Natural killer cell (primary cell): ENCODE results near the gene TBC1D10B. TPM values are rescaled to one million over a fixed set of nuclear protein-coding genes. Genes with fewer than 3 reads are reported as not detected.

Experiments used
- total RNA-seq, 4 donors: library from RNA; stranded (reverse); fragments of 120-200 nt in 1 of 4; gene quantifications; one replicate each; pipeline versions ENCODE4 v1.2.3 to v1.2.4, GENCODE V29; 2013 to 2022

The TBC1D10B gene
- total RNA-seq, 3 donors from 2014 or later (not counting 1 experiment from before 2014, with no cell fraction given) = 43.0 to 55.3 (median 50.2) TPM

Other genes starting within 250 kb of the TBC1D10B start
- gene MAPK3, start 247.3 kb downstream of the TBC1D10B start, total RNA-seq = 10 to 100 TPM; 45.2 to 55.7 (median 50.9) TPM
- 100 to 1,000 TPM; 699 to 926 (median 829) TPM for gene CORO1A, start 186.9 kb downstream of the TBC1D10B start, total RNA-seq
- 10 to 100 TPM; 63.0 to 94.3 (median 70.6) TPM for gene BOLA2B, start 176.8 kb downstream of the TBC1D10B start, total RNA-seq
- 100 to 1,000 TPM in 2 of 3 donors, 10 to 100 TPM in 1; 78.1 to 132 (median 109) TPM for gene SLX1A, start 176.6 kb downstream of the TBC1D10B start, total RNA-seq
- 10 to 100 TPM; 15.9 to 27.1 (median 19.4) TPM for gene SULT1A3, start 171.2 kb downstream of the TBC1D10B start, total RNA-seq
- 10 to 100 TPM; 17.0 to 43.5 (median 39.8) TPM for gene NPIPB13, start 122.0 kb downstream of the TBC1D10B start, total RNA-seq
- 100 to 1,000 TPM in 1 of 3 donors, 10 to 100 TPM in 2; 79.5 to 104 (median 87.7) TPM for gene CD2BP2, start 15.2 kb downstream of the TBC1D10B start, total RNA-seq
- 1 to 10 TPM; 2.9 to 8.0 (median 7.2) TPM for gene MYL11, start 4.3 kb upstream of the TBC1D10B start, total RNA-seq
- gene SEPTIN1, start 12.1 kb upstream of the TBC1D10B start, total RNA-seq = 100 to 1,000 TPM; 196 to 210 (median 205) TPM
- 1 to 10 TPM; 5.5 to 7.4 (median 7.1) TPM for gene ZNF48, start 24.9 kb upstream of the TBC1D10B start, total RNA-seq
- 1 to 10 TPM in 2 of 3 donors, under 1 TPM in 1; 0.70 to 1.4 (median 1.4) TPM for gene ZNF771, start 37.1 kb upstream of the TBC1D10B start, total RNA-seq
- 10 to 100 TPM; 11.2 to 16.9 (median 15.2) TPM for gene DCTPP1, start 59.5 kb upstream of the TBC1D10B start, total RNA-seq
- gene SEPHS2, start 75.4 kb upstream of the TBC1D10B start, total RNA-seq = 10 to 100 TPM; 25.5 to 37.6 (median 35.0) TPM
- gene ITGAL, start 102.2 kb upstream of the TBC1D10B start, total RNA-seq = 1,000 to 10,000 TPM; 1,131 to 1,260 (median 1,176) TPM
- gene ZNF768, start 156.1 kb upstream of the TBC1D10B start, total RNA-seq = 1 to 10 TPM; 3.3 to 7.2 (median 5.6) TPM
- gene ZNF747, start 164.4 kb upstream of the TBC1D10B start, total RNA-seq = 1 to 10 TPM; 5.0 to 8.6 (median 6.3) TPM
- 10 to 100 TPM in 2 of 3 donors, 1 to 10 TPM in 1; 9.6 to 13.0 (median 11.7) TPM for gene ZNF764, start 187.9 kb upstream of the TBC1D10B start, total RNA-seq
- gene ZNF688, start 201.2 kb upstream of the TBC1D10B start, total RNA-seq = 10 to 100 TPM; 10.1 to 16.9 (median 16.5) TPM
- gene ZNF785, start 215.2 kb upstream of the TBC1D10B start, total RNA-seq = 10 to 100 TPM in 2 of 3 donors, 1 to 10 TPM in 1; 7.5 to 15.2 (median 10.4) TPM
- gene ZNF689, start 239.9 kb upstream of the TBC1D10B start, total RNA-seq = 1 to 10 TPM; 8.8 to 9.3 (median 9.1) TPM